ENCODE data around the gene AFAP1L1. TPM values are rescaled to one million over a fixed set of nuclear protein-coding genes. Genes with fewer than 3 reads are reported as not detected.

Gene AFAP1L1
- polyA plus RNA-seq, 2 of the 4 experiments (the other 2 are of a cell fraction), result 1.5 to 3.5 TPM

- no peak for TF ChIP-seq HMGXB4 (CRISPR knock-in tag; IDR thresholded peaks at IDR 0.05; ENCODE audit: borderline replicate concordance)
- no peak for TF ChIP-seq TP53 (CRISPR knock-in tag; IDR thresholded peaks at IDR 0.05)
- TF ChIP-seq NPAS2 (CRISPR knock-in tag; IDR thresholded peaks at IDR 0.05; ENCODE audit: borderline replicate concordance), result no peak
- no peak for TF ChIP-seq BCL3 (IDR thresholded peaks at IDR 0.05)
- no peak for TF ChIP-seq TFCP2L1 (CRISPR knock-in tag; IDR thresholded peaks at IDR 0.05)
- TF ChIP-seq, protein P1, sequence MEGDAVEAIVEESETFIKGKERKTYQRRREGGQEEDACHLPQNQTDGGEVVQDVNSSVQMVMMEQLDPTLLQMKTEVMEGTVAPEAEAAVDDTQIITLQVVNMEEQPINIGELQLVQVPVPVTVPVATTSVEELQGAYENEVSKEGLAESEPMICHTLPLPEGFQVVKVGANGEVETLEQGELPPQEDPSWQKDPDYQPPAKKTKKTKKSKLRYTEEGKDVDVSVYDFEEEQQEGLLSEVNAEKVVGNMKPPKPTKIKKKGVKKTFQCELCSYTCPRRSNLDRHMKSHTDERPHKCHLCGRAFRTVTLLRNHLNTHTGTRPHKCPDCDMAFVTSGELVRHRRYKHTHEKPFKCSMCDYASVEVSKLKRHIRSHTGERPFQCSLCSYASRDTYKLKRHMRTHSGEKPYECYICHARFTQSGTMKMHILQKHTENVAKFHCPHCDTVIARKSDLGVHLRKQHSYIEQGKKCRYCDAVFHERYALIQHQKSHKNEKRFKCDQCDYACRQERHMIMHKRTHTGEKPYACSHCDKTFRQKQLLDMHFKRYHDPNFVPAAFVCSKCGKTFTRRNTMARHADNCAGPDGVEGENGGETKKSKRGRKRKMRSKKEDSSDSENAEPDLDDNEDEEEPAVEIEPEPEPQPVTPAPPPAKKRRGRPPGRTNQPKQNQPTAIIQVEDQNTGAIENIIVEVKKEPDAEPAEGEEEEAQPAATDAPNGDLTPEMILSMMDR (IDR thresholded peaks at IDR 0.05), result no peak
- no peak for TF ChIP-seq MAZ (IDR thresholded peaks at IDR 0.05; ENCODE audit: borderline replicate concordance, low read depth, low read length)
Observed at GRCh38 chr5:149379818-149380374, 108.2 kb downstream of the AFAP1L1 start (continued).

- ATAC-seq (no peak), DNase-seq (ENCODE audit: low read depth in 1 of 2, low spot score in 1 of 2) (no peak), FAIRE-seq (no peak)
- 71% methylated on average over 13 of the region's 16 CpGs for WGBS (ENCODE audit: missing lambda C conversion rate)
- POLR2A ChIA-PET, result no interaction called here
- Histone ChIP-seq H3K9me3 (no peaks in the 10 kb centered on the region), H3K4me1 (no peaks in the 10 kb centered on the region; the same call in 2 of the 3 replicates), H3K4me3 (no peak overlapping the region), H3K27ac (no peak overlapping the region), H3K4me2 (no peak overlapping the region)
- TF ChIP-seq HMGXB4 (CRISPR knock-in tag; IDR thresholded peaks at IDR 0.05; ENCODE audit: borderline replicate concordance), result no peak
- TF ChIP-seq CHD4 (IDR thresholded peaks at IDR 0.05; ENCODE audit: borderline replicate concordance), result no peak
- no peak for TF ChIP-seq JUN (IDR thresholded peaks at IDR 0.05)
- no peak for TF ChIP-seq KDM5A (IDR thresholded peaks at IDR 0.05)
- TF ChIP-seq, protein P2, sequence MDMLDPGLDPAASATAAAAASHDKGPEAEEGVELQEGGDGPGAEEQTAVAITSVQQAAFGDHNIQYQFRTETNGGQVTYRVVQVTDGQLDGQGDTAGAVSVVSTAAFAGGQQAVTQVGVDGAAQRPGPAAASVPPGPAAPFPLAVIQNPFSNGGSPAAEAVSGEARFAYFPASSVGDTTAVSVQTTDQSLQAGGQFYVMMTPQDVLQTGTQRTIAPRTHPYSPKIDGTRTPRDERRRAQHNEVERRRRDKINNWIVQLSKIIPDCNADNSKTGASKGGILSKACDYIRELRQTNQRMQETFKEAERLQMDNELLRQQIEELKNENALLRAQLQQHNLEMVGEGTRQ (IDR thresholded peaks at IDR 0.05), result no peak
- TF ChIP-seq POLR2A (IDR thresholded peaks at IDR 0.05; ENCODE audit: low read length), result no peak
- TF ChIP-seq TFCP2L1 (CRISPR knock-in tag; IDR thresholded peaks at IDR 0.05), result no peak
- TF ChIP-seq ZNF302 (CRISPR knock-in tag; IDR thresholded peaks at IDR 0.05), result no peak
- TF ChIP-seq BHLHE40 (IDR thresholded peaks at IDR 0.05; ENCODE audit: low read depth, low read length), result no peak
- no peak for TF ChIP-seq ZC3H11A (IDR thresholded peaks at IDR 0.05)
- TF ChIP-seq FOSB (CRISPR knock-in tag; IDR thresholded peaks at IDR 0.05), result no peak
- TF ChIP-seq HDAC2 (IDR thresholded peaks at IDR 0.05), result no peak
- no peak for TF ChIP-seq MAZ (IDR thresholded peaks at IDR 0.05; ENCODE audit: borderline replicate concordance, low read depth, low read length)
- CTCF ChIA-PET, result interaction anchor here (0.8 to 44.9 kb wide), 20 partner anchors 12 to 238 kb away, joined by 3 to 1709 read pairs (median 4); no protein-coding TSS in a partner anchor
Observed at GRCh38 chr5:149380466-149381121, 108.9 kb downstream of the AFAP1L1 start.
